HepG2 (cell line): ENCODE results near the gene ATIC. TPM values are rescaled to one million over a fixed set of nuclear protein-coding genes. Genes with fewer than 3 reads are reported as not detected.

Source experiments
- ATAC-seq: fragments of 200-7000 bp; cut with Tn5 transposase; 3 replicates; pipeline ENCODE4 v1.9.1; 2020; ENCODE audit warnings: mild to moderate bottlenecking, moderate library complexity
- BruUV-seq: library from RNA; stranded (reverse); fragments of 400-500 nt; replicated peaks from 2 replicates; lab custom pipeline; 2021; lab: Mats Ljungman, UMichigan
- CTCF ChIA-PET: fragments of 300-600 bp; formaldehyde crosslinking; extraction: SDS; loops from one replicate; lab custom pipeline; 2021; ENCODE audit warnings: low total read pairs, inconsistent platforms, low intra/inter-chr PET ratio; lab: Yijun Ruan, JAX
- POLR2A ChIA-PET: fragments of 350-600 bp; sonication (Branson Sonifier 250); formaldehyde crosslinking; loops from one replicate; lab custom pipeline; 2020; ENCODE audit warnings: antibody characterized with exemption, inconsistent platforms; lab: Yijun Ruan, JAX
- DNase-seq: peaks from one replicate; pipeline ENCODE4 v3.0.0-alpha.2; 2015; ENCODE audit warnings: low spot score
- FAIRE-seq: peaks from 3 replicates; lab custom pipeline; 2011; peaks lifted over from hg19 to GRCh38; lab: Jason Lieb, UNC
- H2AFZ ChIP-seq: one replicate; pipeline ENCODE4 v1.6.1; 2011; ENCODE audit warnings: low read length, inconsistent platforms
- H3K27ac ChIP-seq: fragments of 300-600 bp; 3 replicates; pipeline ENCODE4 v1.8.0; 2011; ENCODE audit warnings: mixed run types, mild to moderate bottlenecking, mixed read lengths, low read length, inconsistent platforms; ENCODE audit not compliant: insufficient read depth; ENCODE audit errors: extremely low read length
- H3K27me3 ChIP-seq, 2 experiments: fragments of 200-600 bp in 1 of 2; 2 replicates in 1 of 2; 3 replicates in 1 of 2; pipeline versions ENCODE4 v1.6.0 to v1.8.0; 2011; ENCODE audit warnings: low read length in 2 of 2, mild to moderate bottlenecking in 2 of 2, moderate library complexity in 2 of 2, inconsistent platforms in 1 of 2; ENCODE audit not compliant: insufficient read depth in 2 of 2, control insufficient read depth in 1 of 2
- H3K36me3 ChIP-seq, 2 experiments: fragments of 200-600 bp in 1 of 2; replicated peaks in 1 of 2; 2 replicates in 1 of 2; 3 replicates in 1 of 2; pipeline versions ENCODE4 v1.5.1 to v1.8.0; 2011; ENCODE audit warnings: low read length in 2 of 2, inconsistent platforms in 1 of 2; ENCODE audit not compliant: insufficient read depth in 2 of 2, control insufficient read depth in 1 of 2
- H3K4me1 ChIP-seq: 2 replicates; pipeline ENCODE4 v1.5.1; 2012; ENCODE audit warnings: low read length, inconsistent platforms; ENCODE audit not compliant: insufficient read depth
- H3K4me2 ChIP-seq: 2 replicates; pipeline ENCODE4 v1.6.0; 2011; ENCODE audit warnings: low read depth, low read length, inconsistent platforms
- H3K4me3 ChIP-seq, 3 experiments: fragments of 200-600 bp in 1 of 3; sonication (generic), shearing (Covaris generic) in 1 of 3; replicated peaks in 1 of 3; 2 replicates each; pipeline ENCODE4 v1.5.1; 2011 to 2016; ENCODE audit warnings: low read length in 3 of 3, inconsistent platforms in 2 of 3, low read depth in 2 of 3, mild to moderate bottlenecking in 2 of 3, control low read depth in 1 of 3, mixed read lengths in 1 of 3; ENCODE audit not compliant: insufficient read depth in 1 of 3
- H3K79me2 ChIP-seq: one replicate; pipeline ENCODE4 v1.6.1; 2011; ENCODE audit warnings: low read length, inconsistent platforms; ENCODE audit not compliant: insufficient read depth
- H3K9ac ChIP-seq: 2 replicates; pipeline ENCODE4 v1.6.0; 2011; ENCODE audit warnings: mild to moderate bottlenecking, low read depth, low read length, inconsistent platforms; ENCODE audit not compliant: insufficient read depth
- H3K9me3 ChIP-seq: 2 replicates; pipeline ENCODE4 v1.5.1; 2012; ENCODE audit warnings: mild to moderate bottlenecking, low read length
- H4K20me1 ChIP-seq: 2 replicates; pipeline ENCODE4 v1.6.0; 2011; ENCODE audit warnings: inconsistent platforms, mild to moderate bottlenecking, low read length, moderate library complexity; ENCODE audit not compliant: insufficient read depth
- CEBPB ChIP-seq: IDR thresholded peaks from 2 replicates; pipeline ENCODE4 v1.6.1; 2011; ENCODE audit warnings: low read depth, low read length, improper control_type of control experiment, borderline replicate concordance
- EZH2 ChIP-seq: conservative IDR thresholded peaks from 2 replicates; pipeline ENCODE4 v1.6.1; 2012; ENCODE audit warnings: mild to moderate bottlenecking, low read depth, low read length, moderate library complexity
- MTF2 ChIP-seq: sonication (generic); formaldehyde crosslinking; IDR thresholded peaks from 2 replicates; pipeline ENCODE4 v1.5.0; 2020; ENCODE audit warnings: missing genetic modification reagents, borderline replicate concordance
- RBM22 ChIP-seq: fragments of 200-400 bp; formaldehyde crosslinking; optimal IDR thresholded peaks from 2 replicates; pipeline ENCODE3; 2017; ENCODE audit warnings: mild to moderate bottlenecking, low read length, moderate library complexity
- ZNF460 ChIP-seq: sonication (generic); formaldehyde crosslinking; IDR thresholded peaks from 2 replicates; pipeline ENCODE4 v1.5.1; 2020; ENCODE audit warnings: missing genetic modification reagents, mild to moderate bottlenecking, borderline replicate concordance
- ZSCAN5A ChIP-seq: sonication (generic); formaldehyde crosslinking; IDR thresholded peaks from 2 replicates; pipeline ENCODE4 v1.8.0; 2022; ENCODE audit warnings: mild to moderate bottlenecking, missing genetic modification reagents, borderline replicate concordance
- WGBS: methylation state at CpG from one replicate; pipeline ENCODE4 v1.1.6; 2017; ENCODE audit warnings: low lambda C conversion rate; 5-methylcytosine and 5-hydroxymethylcytosine counted together
- in situ Hi-C: cut with HindIII; loops from 2 replicates; pipeline ENCODE4 v1.10.0; 2017; ENCODE audit warnings: low pct_unique_long_range_greater_than_20kb; ENCODE audit not compliant: extremely low pct_ligation_motif_present
- intact Hi-C: fragments of 100-400 bp; cut with micrococcal nuclease; formaldehyde crosslinking; loops from one replicate; pipeline ENCODE4 v1.10.0; 2022; ENCODE audit not compliant: unreplicated experiment
- polyA plus RNA-seq, 8 experiments: library from polyadenylated mRNA; depleted of rRNA in 3 of 8; stranded (reverse) in 7 of 8; unstranded in 1 of 8; fragments of >200 nt; fragmentation: Illumina TruSeq in 4 of 8; extraction: Trizol in 4 of 8; gene quantifications; 2 replicates each; pipeline versions ENCODE4 v1.2.1 to v1.2.3, GENCODE V29; 2011 to 2016; ENCODE audit warnings: low read depth in 4 of 8, missing spikeins in 1 of 8, mixed read lengths in 1 of 8; ENCODE audit not compliant: insufficient read depth in 1 of 8
- total RNA-seq, 5 experiments: library from RNA; depleted of rRNA; stranded (reverse); fragments of >200 nt; fragmentation: Illumina TruSeq; extraction: Trizol; gene quantifications; 2 replicates each; pipeline ENCODE4 v1.2.3, GENCODE V29; 2016; ENCODE audit warnings: low read depth in 1 of 5
- TF ChIP-seq, protein P1 (sequence below): sonication (generic); formaldehyde crosslinking; IDR thresholded peaks from 2 replicates; pipeline ENCODE4 v1.4.0; 2020; ENCODE audit warnings: missing genetic modification reagents

ATIC gene
- total and polyA plus RNA-seq, 2 of the 13 experiments (the other 11 are each of a cell fraction or from before 2014, with no cell fraction given), result 89.8 to 146 TPM

DNA sequence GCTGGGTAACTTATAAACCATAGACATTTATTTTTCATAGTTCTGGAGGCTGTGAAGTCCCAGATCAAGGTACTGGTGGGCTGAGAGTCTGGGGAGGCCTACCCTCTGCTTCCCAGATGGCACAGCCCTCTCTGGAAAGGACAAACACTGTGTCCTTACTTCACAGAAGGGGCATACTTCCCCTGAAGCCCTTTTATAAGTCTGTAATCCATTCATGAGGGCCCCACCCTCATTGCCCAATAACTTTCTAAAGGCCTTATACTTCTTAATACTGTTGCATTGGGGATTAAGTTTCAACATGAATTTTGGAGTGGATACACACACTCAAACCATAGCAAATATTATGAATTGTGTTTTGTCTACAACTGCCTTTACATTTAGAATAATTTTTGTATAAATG, 36.0 kb downstream of the ATIC start:
- no peak for DNase-seq
- in situ Hi-C loops, result no loop called here
- H3K9ac ChIP-seq, result no peak overlapping the region
- H3K9me3 ChIP-seq, result no peaks in the 10 kb centered on the region
- no peaks in the 10 kb centered on the region for H3K4me1 ChIP-seq
- H4K20me1 ChIP-seq, result no peaks in the 10 kb centered on the region
- CTCF ChIA-PET, result no interaction called here
- peaks cover 26 to 58% of the 10 kb centered on the region in 2 experiments for H3K36me3 ChIP-seq
- FAIRE-seq, result no peak
- TF ChIP-seq RBM22 (peak; percentile 42), ZSCAN5A (no peak)
- H3K4me3 ChIP-seq, result no peak overlapping the region
- ATAC-seq, result no peak
- no peaks in the 10 kb centered on the region for H3K27me3 ChIP-seq
- POLR2A ChIA-PET, result no interaction called here
- H3K27ac ChIP-seq, result no peak overlapping the region
- H3K4me2 ChIP-seq, result no peak overlapping the region
- H2AFZ ChIP-seq, result no peak overlapping the region
- H3K79me2 ChIP-seq, result peaks cover under 1% of the 10 kb centered on the region
- BruUV-seq, result no TSS peak
- intact Hi-C loops, result no loop called here

DNA sequence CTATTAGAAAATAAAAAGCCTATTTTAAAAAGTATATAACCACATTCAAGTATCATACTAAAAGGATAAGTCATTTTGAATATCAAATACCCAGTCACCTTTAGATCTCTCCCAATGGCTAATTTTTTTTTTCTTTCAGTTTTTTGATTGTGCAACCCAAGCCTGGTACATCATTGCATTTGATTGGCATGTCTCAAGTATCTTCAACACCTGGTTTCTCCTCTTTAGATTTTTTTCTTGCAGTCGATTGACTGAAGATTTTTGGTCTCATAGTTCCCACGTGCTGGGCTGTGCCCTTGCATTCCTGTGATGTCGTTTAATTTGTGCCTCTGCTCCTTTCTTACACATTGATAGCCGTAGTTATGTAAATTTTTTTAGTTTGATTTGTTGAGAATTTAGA, 40.7 kb downstream of the ATIC start:
- ChIA-PET POLR2A (no interaction called here), CTCF (no interaction called here)
- H3K4me1 ChIP-seq, result no peaks in the 10 kb centered on the region
- intact Hi-C loops (no loop called here), in situ Hi-C loops (no loop called here)
- H3K27ac ChIP-seq, result no peak overlapping the region
- DNase-seq, result no peak
- H3K4me2 ChIP-seq, result no peak overlapping the region
- no peaks in the 10 kb centered on the region for H4K20me1 ChIP-seq
- H3K27me3 ChIP-seq, result no peaks in the 10 kb centered on the region
- ATAC-seq, result no peak
- H2AFZ ChIP-seq, result no peak overlapping the region
- BruUV-seq, result no TSS peak
- WGBS, result 65% methylated on average over 4 of the region's 4 CpGs
- peaks cover 7 to 16% of the 10 kb centered on the region in 2 experiments for H3K36me3 ChIP-seq
- H3K4me3 ChIP-seq, result no peak overlapping the region
- H3K9ac ChIP-seq, result no peak overlapping the region
- no peak for FAIRE-seq
- H3K9me3 ChIP-seq, result no peaks in the 10 kb centered on the region
- H3K79me2 ChIP-seq, result no peaks in the 10 kb centered on the region
- TF ChIP-seq, protein P1, sequence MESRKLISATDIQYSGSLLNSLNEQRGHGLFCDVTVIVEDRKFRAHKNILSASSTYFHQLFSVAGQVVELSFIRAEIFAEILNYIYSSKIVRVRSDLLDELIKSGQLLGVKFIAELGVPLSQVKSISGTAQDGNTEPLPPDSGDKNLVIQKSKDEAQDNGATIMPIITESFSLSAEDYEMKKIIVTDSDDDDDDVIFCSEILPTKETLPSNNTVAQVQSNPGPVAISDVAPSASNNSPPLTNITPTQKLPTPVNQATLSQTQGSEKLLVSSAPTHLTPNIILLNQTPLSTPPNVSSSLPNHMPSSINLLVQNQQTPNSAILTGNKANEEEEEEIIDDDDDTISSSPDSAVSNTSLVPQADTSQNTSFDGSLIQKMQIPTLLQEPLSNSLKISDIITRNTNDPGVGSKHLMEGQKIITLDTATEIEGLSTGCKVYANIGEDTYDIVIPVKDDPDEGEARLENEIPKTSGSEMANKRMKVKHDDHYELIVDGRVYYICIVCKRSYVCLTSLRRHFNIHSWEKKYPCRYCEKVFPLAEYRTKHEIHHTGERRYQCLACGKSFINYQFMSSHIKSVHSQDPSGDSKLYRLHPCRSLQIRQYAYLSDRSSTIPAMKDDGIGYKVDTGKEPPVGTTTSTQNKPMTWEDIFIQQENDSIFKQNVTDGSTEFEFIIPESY (CRISPR knock-in tag), result no peak
- no peak for TF ChIP-seq EZH2
- TF ChIP-seq MTF2, result no peak
- TF ChIP-seq ZNF460, result no peak
- TF ChIP-seq CEBPB, result peak; percentile 30; the same call in 1 of the 2 replicates
